GM12874 (cell line): ENCODE data around the gene RPS3.

Source experiments
- CTCF ChIP-seq: IDR thresholded peaks from 2 replicates; pipeline ENCODE4 v1.5.1; 2011; ENCODE audit warnings: low read depth, mild to moderate bottlenecking, control low read depth, low read length, moderate library complexity; ENCODE audit not compliant: insufficient read depth

The RPS3 gene

GRCh38 chr11:75374646-75375045 lies 24.7 kb upstream of the RPS3 start:
- TF ChIP-seq CTCF = no peak

GRCh38 chr11:75375626-75376025 lies 23.7 kb upstream of the RPS3 start:
- TF ChIP-seq CTCF = no peak

- no peak for TF ChIP-seq CTCF
Observed at GRCh38 chr11:75376175-75376574, 23.1 kb upstream of the RPS3 start.

GRCh38 chr11:75380245-75380644 lies 19.1 kb upstream of the RPS3 start:
- no peak for TF ChIP-seq CTCF

- TF ChIP-seq CTCF = no peak
Observed at GRCh38 chr11:75380716-75381420, 18.4 kb upstream of the RPS3 start.

- TF ChIP-seq CTCF = no peak
Observed at GRCh38 chr11:75383246-75383645, 16.1 kb upstream of the RPS3 start.

- peak; percentile 97 for TF ChIP-seq CTCF
Observed at GRCh38 chr11:75384438-75385080, 14.8 kb upstream of the RPS3 start.
